ENCODE measurements around the gene MAP3K21.

The MAP3K21 gene

DNA sequence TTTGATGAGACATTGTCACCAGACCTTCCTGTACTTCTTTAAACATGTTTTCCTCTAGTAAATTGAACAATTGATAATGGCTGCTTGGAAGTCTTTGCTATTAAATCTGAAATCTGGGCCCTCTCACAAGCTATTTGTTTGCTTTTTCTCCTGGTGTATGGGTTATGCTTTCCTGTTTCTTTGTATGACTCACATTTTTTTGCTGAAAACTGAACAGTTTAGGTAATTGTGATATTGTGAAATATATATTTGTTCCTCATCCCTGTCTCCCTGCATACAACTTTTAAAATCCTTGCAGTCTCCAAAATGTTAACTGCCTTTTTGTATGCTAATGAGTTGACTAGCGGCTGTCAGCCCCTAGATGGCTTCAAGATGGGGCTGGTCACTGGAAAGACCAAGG is 61.6 kb downstream of the MAP3K21 start:
- DNase-seq (ENCODE audit: low read depth in 2 of 2) = no peak

DNA sequence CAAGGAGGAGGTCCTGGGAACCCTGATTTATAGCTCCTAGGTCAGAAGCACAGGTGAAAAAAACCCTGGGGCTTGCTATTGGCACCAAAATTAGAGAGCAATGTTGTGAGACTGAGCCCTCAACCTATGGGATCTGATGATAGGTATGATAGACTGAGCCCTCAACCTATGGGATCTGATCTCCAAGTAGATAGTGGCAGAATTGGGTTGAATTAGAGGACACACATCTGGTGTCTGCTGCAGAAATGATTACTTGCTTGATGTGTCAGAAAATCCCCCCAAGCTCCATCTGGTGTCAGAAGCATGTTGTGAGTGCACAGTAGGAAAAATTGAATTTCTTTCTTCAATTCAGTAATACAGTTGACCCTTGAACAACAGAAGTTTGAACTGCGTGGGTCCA is 62.4 kb downstream of the MAP3K21 start:
- DNase-seq (ENCODE audit: low read depth in 2 of 2) = no peak

- no peak for DNase-seq (ENCODE audit: low read depth in 2 of 2)
Observed at GRCh38 chr1:233390842-233391737, 63.6 kb downstream of the MAP3K21 start.

DNA sequence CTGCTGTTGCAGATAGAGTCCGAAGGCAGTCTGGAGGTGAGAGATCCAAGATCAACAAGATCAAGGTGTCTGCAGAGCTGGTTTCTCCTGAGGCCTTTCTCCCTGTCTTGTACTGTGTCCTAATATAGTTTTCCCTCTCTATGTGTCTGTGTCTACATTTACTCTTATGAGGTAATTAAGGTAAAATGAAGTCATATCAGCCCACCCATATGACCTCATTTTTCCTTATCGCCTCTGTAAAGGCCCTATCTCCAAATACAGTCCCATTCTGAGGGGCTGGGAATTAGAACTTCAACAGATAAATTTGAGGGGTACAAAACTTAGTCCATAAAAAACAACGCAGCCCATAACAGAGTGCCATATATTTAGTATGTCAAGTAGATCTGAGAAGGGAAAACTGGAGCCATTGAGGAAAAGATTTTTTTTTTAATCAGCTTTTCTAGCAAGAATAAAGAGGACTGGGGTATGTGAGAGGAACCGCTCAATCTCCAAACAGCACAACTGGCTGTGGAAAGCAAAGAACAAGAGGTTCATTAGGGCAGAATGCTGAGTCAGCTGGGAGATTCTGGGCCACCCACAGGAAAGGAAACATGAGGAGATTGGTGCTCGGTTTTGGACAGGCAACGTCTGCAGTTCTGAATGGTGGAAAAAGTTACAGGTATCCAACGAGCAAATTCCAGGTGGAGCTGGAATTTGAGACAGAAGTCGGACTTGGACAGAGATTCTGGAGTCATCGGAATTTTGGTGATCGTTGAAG is 65.7 kb downstream of the MAP3K21 start:
- no peak for DNase-seq (ENCODE audit: low read depth in 2 of 2)

GRCh38 chr1:233393926-233394680 is 66.6 kb downstream of the MAP3K21 start:
- DNase-seq (ENCODE audit: low read depth in 2 of 2) = no peak

DNA sequence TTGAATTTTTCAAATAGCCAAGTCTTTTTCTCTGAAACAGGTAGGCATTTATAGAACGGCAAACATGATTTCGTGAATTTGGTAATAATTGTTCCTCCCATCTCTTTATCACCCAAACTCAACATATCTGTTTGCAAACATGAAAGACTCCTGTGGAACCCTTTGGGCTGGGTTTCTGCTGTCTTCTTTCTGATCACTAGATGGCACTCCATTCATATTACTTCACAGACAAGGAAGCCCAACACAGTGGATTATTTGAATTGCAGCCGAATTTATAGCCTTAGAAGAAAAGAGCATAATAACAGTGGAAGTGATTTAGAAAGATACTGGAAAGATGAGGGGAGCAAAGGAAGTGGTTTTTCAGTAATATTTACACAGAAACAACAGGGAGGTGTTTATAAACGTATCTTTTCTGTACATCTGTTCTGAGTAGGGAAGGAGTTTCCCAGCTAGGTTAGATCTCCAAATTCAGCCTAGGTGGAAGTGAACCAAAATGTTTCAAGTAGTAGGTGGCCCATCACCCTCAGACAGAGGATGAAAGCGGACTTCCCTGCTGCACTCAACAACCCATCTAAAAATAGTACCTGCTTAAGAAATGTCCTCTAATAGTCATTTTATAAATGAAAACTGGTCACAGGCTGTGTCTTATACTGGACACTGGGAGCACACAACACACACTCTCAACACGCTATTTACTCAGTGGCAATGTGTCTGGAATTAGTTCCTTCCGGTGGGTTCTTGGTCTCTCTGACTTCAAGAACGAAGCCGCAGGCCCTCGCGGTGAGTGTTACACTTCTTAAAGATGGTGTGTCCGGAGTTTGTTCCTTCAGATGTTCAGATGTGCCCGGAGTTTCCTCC is 67.6 kb downstream of the MAP3K21 start:
- DNase-seq (ENCODE audit: low read depth in 2 of 2) = no peak

GRCh38 chr1:233395863-233396646 is 68.5 kb downstream of the MAP3K21 start:
- DNase-seq (ENCODE audit: low read depth in 2 of 2) = no peak

DNA sequence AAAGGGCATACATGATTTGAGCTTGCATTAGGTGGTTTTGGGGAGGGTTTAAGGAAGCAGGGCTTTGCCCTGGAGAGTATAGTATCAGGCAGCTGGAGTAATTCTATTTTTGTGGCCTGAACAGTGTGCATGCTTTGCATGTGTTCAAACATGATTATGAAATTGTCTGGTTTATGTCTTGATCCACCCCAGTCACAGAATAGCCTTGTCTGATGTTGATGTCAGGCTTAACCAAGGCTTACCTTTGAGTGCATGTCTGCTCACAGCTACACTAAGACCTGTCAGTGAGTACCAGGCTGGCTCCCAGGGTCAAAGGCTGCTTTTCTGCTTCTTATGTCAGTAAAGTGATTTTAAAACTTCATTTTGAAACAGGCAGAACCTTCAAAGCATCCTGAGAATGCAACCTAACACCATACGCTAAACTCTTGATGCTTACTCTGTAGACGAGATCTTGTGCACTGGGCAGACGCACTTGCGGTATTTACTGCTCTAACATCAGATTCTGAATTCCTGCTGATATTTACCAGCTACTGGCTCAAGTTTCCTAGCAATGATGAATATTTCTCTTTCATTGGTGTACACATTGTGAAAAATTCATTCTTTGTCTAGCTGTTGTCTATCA is 78.9 kb downstream of the MAP3K21 start:
- DNase-seq (ENCODE audit: low read depth in 2 of 2) = no peak

GRCh38 chr1:233406994-233407631 is 79.6 kb downstream of the MAP3K21 start:
- no peak for DNase-seq (ENCODE audit: low read depth in 2 of 2)

DNA sequence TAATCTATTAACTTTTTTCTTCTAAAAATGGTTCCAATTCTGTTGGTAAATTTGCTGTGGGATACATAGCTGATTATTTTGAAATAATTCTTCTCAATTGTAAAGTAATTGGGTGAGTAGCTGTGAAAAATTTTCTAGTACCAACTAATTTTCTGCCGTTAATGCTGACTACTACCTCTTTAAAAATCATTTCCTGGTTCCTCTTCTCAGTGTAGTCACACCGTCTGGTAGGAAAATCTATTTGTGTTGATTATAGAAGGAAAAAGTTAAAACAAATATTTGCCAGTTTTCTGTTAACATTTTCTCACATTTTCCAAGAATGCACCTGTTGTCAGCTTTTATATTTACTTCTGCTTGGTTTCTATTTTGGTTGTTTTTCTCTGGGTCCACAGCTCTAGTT is 82.0 kb downstream of the MAP3K21 start:
- no peak for DNase-seq (ENCODE audit: low read depth in 2 of 2)

- no peak for DNase-seq (ENCODE audit: low read depth in 2 of 2)
Observed at GRCh38 chr1:233410906-233411305, 83.4 kb downstream of the MAP3K21 start.

GRCh38 chr1:233412812-233413211 is 85.3 kb downstream of the MAP3K21 start:
- DNase-seq (ENCODE audit: low read depth in 2 of 2) = no peak

DNA sequence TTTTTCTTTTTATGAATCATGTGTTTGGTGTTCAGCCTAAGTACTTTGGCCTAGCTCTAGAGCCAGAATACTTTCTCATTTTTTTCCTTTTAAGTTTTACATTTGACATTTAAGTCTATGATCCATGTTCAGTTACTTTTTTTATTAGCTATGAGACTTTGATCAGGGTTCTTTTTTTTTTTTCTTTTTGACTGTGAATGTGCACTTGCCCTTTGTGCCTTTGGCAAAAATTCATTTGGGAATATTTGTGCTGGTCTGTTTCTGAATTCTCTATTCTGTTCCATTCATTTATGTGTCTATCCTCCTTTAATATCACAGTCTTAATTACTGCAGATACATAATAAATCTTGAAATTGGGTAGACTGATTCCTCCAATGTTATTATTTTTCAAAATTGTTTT is 93.8 kb downstream of the MAP3K21 start:
- DNase-seq (ENCODE audit: low read depth in 2 of 2) = no peak

DNA sequence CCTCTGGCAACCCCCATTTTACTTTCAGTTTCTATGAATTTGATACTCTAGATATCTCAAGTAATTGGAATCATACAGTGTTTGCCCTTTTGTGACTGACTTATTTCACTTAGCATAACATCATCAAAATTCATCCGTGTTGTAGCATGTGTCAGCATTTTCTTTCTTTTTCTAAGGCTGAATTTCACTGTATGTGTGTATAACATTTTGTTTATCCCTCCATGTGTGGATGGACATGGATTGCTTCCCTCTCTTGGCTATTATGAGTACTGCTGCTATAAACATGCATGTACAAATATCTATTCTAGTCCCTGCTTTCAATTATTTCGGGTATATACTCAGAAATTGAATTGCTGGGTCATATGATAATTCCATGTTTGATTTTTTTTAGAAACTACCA is 97.3 kb downstream of the MAP3K21 start:
- DNase-seq (ENCODE audit: low read depth in 2 of 2) = no peak

DNA sequence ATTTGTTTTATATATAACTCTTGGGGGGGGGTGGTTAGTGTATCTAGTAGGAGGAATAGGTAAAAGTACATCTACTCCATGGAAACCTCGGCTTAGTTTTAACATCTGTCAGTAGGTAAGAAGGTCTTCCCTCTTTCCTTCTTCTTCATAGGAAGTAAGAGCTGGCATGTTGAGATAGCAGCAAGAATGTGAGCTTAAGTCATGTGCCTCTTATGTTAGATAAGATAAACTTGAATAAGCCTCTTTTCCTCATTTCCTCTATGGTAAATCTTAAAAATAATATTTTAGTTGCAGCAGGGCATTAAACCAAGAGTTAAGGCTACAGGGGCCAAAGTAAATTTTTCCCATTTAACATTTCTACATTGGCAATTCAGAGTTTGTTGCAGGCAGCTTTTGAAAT is 100.4 kb downstream of the MAP3K21 start:
- DNase-seq (ENCODE audit: low read depth in 2 of 2) = no peak

- no peak for DNase-seq (ENCODE audit: low read depth in 2 of 2)
Observed at GRCh38 chr1:233431753-233432403, 104.4 kb downstream of the MAP3K21 start.

DNA sequence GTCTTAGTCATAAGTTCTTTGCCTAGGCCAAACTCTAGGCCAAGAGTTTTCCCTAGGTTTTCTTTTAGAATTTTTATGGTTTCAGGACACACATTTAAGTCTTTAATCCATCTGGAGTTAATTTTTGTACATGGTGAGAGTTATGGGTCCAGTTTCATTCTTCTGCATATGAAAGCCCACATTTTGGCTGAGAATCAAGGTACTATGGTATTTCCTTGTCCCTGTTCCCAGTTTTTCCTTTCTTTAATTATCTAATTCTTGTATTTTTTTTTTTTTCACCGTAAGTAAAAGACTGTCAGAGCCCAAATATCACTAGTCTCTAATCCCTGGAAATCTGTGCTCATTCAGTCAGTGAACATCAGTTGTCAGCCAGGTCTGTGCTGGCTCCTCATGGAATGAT is 105.4 kb downstream of the MAP3K21 start:
- DNase-seq (ENCODE audit: low read depth in 2 of 2) = no peak

GRCh38 chr1:233433436-233434210 is 106.1 kb downstream of the MAP3K21 start:
- no peak for DNase-seq (ENCODE audit: low read depth in 2 of 2)
